Measurements from ENCODE around the gene CCL5. TPM values are rescaled to one million over a fixed set of nuclear protein-coding genes. Genes with fewer than 3 reads are reported as not detected.

CCL5 gene
- total RNA-seq, 1 experiment from 2014 or later = 0.34 TPM

- Histone ChIP-seq H3K9ac (ENCODE audit: low read length) (no peak overlapping the region), H3K4me2 (ENCODE audit: low read length) (no peak overlapping the region), H3K27ac (ENCODE audit: low read depth, low read length) (no peak overlapping the region), H3K9me2 (ENCODE audit: insufficient read depth) (no peaks in the 10 kb centered on the region), H3K36me3 (ENCODE audit: control insufficient read depth in 1 of 2, insufficient read depth in 2 of 2, low read length in 2 of 2) (no peaks in the 10 kb centered on the region), H3K4me1 (ENCODE audit: control insufficient read depth in 1 of 2, insufficient read depth in 2 of 2, low read length in 2 of 2) (peaks cover 9 to 28% of the 10 kb centered on the region in 2 experiments), H3K27me3 (ENCODE audit: insufficient read depth, low read length) (no peaks in the 10 kb centered on the region), H4K20me1 (ENCODE audit: insufficient read depth) (no peaks in the 10 kb centered on the region), H3K4me3 (replicated peaks in 1 of 2; ENCODE audit: low read depth in 1 of 2, low read length in 2 of 2) (no peak overlapping the region), H3K79me2 (ENCODE audit: insufficient read depth, low read length) (no peaks in the 10 kb centered on the region), H3K9me3 (ENCODE audit: control insufficient read depth in 1 of 2, insufficient read depth in 1 of 2, low read depth in 1 of 2, low read length in 2 of 2) (no peaks in the 10 kb centered on the region), H2AFZ (ENCODE audit: low read depth, low read length, poor library complexity, severe bottlenecking) (no peak overlapping the region)
- CTCF ChIA-PET = no interaction called here
- no peak for ATAC-seq
- no peak for DNase-seq (ENCODE audit: low read depth, low spot score)
- no TSS peak for BruUV-seq (replicated peaks)
- TF ChIP-seq SRF (IDR thresholded peaks at IDR 0.05; ENCODE audit: low read depth) (no peak), RAD21 (IDR thresholded peaks at IDR 0.05; ENCODE audit: low read depth) (no peak), CEBPB (IDR thresholded peaks at IDR 0.05; ENCODE audit: low read depth) (no peak), POLR2AphosphoS5 (IDR thresholded peaks at IDR 0.05; ENCODE audit: low read depth, low read length) (no peak), REST (IDR thresholded peaks at IDR 0.05; ENCODE audit: low read depth) (no peak), ZBTB33 (IDR thresholded peaks at IDR 0.05; ENCODE audit: extremely low read depth, insufficient replicate concordance, low read length) (no peak), CBX3 (IDR thresholded peaks at IDR 0.05; ENCODE audit: low read depth) (no peak), POLR2A (IDR thresholded peaks at IDR 0.05; ENCODE audit: borderline replicate concordance, extremely low read depth, insufficient read depth, insufficient read length) (no peak), MAX (IDR thresholded peaks at IDR 0.05) (no peak), ATF3 (IDR thresholded peaks at IDR 0.05) (no peak), JUND (IDR thresholded peaks at IDR 0.05) (no peak), EZH2phosphoT487 (IDR thresholded peaks at IDR 0.05; ENCODE audit: borderline replicate concordance) (no peak), TCF7L2 (IDR thresholded peaks at IDR 0.05; ENCODE audit: borderline replicate concordance, extremely low read depth, insufficient read depth, insufficient read length) (no peak), EGR1 (IDR thresholded peaks at IDR 0.05; ENCODE audit: low read depth) (no peak), CTCF (IDR thresholded peaks at IDR 0.05 in 2 of 3, conservative IDR thresholded peaks at IDR 0.05 in 1 of 3; ENCODE audit: borderline replicate concordance in 1 of 3, insufficient read depth in 1 of 3, low read depth in 2 of 3, low read length in 2 of 3) (no peak), ELF1 (IDR thresholded peaks at IDR 0.05; ENCODE audit: borderline replicate concordance, low read depth) (no peak), SP1 (IDR thresholded peaks at IDR 0.05; ENCODE audit: low read depth) (no peak), FOSL1 (IDR thresholded peaks at IDR 0.05; ENCODE audit: low read depth) (no peak), ZFX (IDR thresholded peaks at IDR 0.05) (no peak), YY1 (IDR thresholded peaks at IDR 0.05; ENCODE audit: extremely low read depth, insufficient replicate concordance, low read depth, low read length) (no peak)
- RAD21 ChIA-PET (ENCODE audit: low non-redundant PET in 1 of 2, low total read pairs in 2 of 2, uncharacterized antibody in 2 of 2, unreplicated experiment in 2 of 2) = no interaction called here
- intact Hi-C loops (cut with micrococcal nuclease) = no loop called here
- POLR2A ChIA-PET = no interaction called here
Measured at GRCh38 chr17:35927714-35928113, 47.6 kb upstream of the CCL5 start.

Data from HCT116 (cell line).